ENCODE measurements around the gene MYMK.

MYMK gene

GRCh38 chr9:133557581-133557980 is 32.8 kb upstream of the MYMK start:
- DNase-seq, result no peak

GRCh38 chr9:133556354-133556753 is 31.6 kb upstream of the MYMK start:
- no peak for DNase-seq

- DNase-seq, result no peak
Observed at GRCh38 chr9:133554729-133555128, 30.0 kb upstream of the MYMK start.

- DNase-seq, result no peak
Observed at GRCh38 chr9:133553973-133554713, 29.4 kb upstream of the MYMK start.

- DNase-seq, result no peak
Observed at GRCh38 chr9:133553123-133553522, 28.4 kb upstream of the MYMK start.

GRCh38 chr9:133552236-133552635 is 27.5 kb upstream of the MYMK start:
- no peak for DNase-seq

GRCh38 chr9:133551446-133551845 is 26.7 kb upstream of the MYMK start:
- no peak for DNase-seq

- no peak for DNase-seq
Observed at GRCh38 chr9:133547116-133547515, 22.4 kb upstream of the MYMK start.

GRCh38 chr9:133546287-133546680 is 21.5 kb upstream of the MYMK start:
- no peak for DNase-seq

GRCh38 chr9:133545494-133546286 is 20.9 kb upstream of the MYMK start:
- DNase-seq, result no peak

- DNase-seq, result no peak
Observed at GRCh38 chr9:133543772-133544467, 19.2 kb upstream of the MYMK start.

GRCh38 chr9:133542002-133542401 is 17.2 kb upstream of the MYMK start:
- no peak for DNase-seq

- no peak for DNase-seq
Observed at GRCh38 chr9:133540698-133541025, 15.9 kb upstream of the MYMK start.

- DNase-seq, result no peak
Observed at GRCh38 chr9:133539991-133540697, 15.4 kb upstream of the MYMK start.

GRCh38 chr9:133538851-133539833 is 14.4 kb upstream of the MYMK start:
- DNase-seq, result no peak

- DNase-seq, result no peak
Observed at GRCh38 chr9:133538176-133538575, 13.4 kb upstream of the MYMK start.

GRCh38 chr9:133537257-133537656 is 12.5 kb upstream of the MYMK start:
- DNase-seq, result no peak

- no peak for DNase-seq
Observed at GRCh38 chr9:133536536-133536935, 11.8 kb upstream of the MYMK start.

- no peak for DNase-seq
Observed at GRCh38 chr9:133536080-133536479, 11.3 kb upstream of the MYMK start.

- no peak for DNase-seq
Observed at GRCh38 chr9:133535306-133535877, 10.6 kb upstream of the MYMK start.
